ENCODE results near the gene MAML3. TPM values are rescaled to one million over a fixed set of nuclear protein-coding genes. Genes with fewer than 3 reads are reported as not detected.

The MAML3 gene
- total RNA-seq, 1 experiment from 2014 or later: 20.8 TPM

- Histone ChIP-seq H2AFZ (ENCODE audit: low read length) (peak overlapping the region; percentile 32), H3K79me2 (ENCODE audit: low read length) (peaks cover 27% of the 10 kb centered on the region), H3K27me3 (ENCODE audit: low read length) (no peaks in the 10 kb centered on the region), H3K27ac (ENCODE audit: low read length) (peak overlapping the region; percentile 97), H3K36me3 (ENCODE audit: insufficient read depth, low read length) (no peaks in the 10 kb centered on the region), H3K4me2 (ENCODE audit: low read depth, low read length, poor library complexity, severe bottlenecking) (peak overlapping the region; percentile 83), H3K9me3 (ENCODE audit: low read length) (no peaks in the 10 kb centered on the region), H3K4me1 (ENCODE audit: low read length) (peaks cover 67% of the 10 kb centered on the region), H3K4me3 (ENCODE audit: low read length) (peak overlapping the region; percentile 80), H3K9me2 (replicated peaks; ENCODE audit: insufficient read depth, low read length) (no peaks in the 10 kb centered on the region), H3K9ac (ENCODE audit: low read length) (peak overlapping the region; percentile 89), H4K20me1 (ENCODE audit: insufficient read depth, low read depth, low read length) (peaks cover 6% of the 10 kb centered on the region; the same call in 1 of the 2 replicates)
- DNase-seq: peak; percentile 80
These were observed 1.1 kb downstream of the MAML3 start for GRCh38 chr4:140152751-140153418.

- peaks cover 67% of the 10 kb centered on the region for H3K4me1 ChIP-seq (ENCODE audit: low read length)
- peak overlapping the region; percentile 89 for H3K9ac ChIP-seq (ENCODE audit: low read length)
- no peak overlapping the region; the same call in 1 of the 2 replicates for H2AFZ ChIP-seq (ENCODE audit: low read length)
- peaks cover 34% of the 10 kb centered on the region for H3K79me2 ChIP-seq (ENCODE audit: low read length)
- peak overlapping the region; percentile 80 for H3K4me3 ChIP-seq (ENCODE audit: low read length)
- H4K20me1 ChIP-seq (ENCODE audit: insufficient read depth, low read depth, low read length): peaks cover 10% of the 10 kb centered on the region; the same call in 1 of the 2 replicates
- no peaks in the 10 kb centered on the region for H3K36me3 ChIP-seq (ENCODE audit: insufficient read depth, low read length)
- H3K4me2 ChIP-seq (ENCODE audit: low read depth, low read length, poor library complexity, severe bottlenecking): peak overlapping the region; percentile 83
- no peaks in the 10 kb centered on the region for H3K27me3 ChIP-seq (ENCODE audit: low read length)
- no peaks in the 10 kb centered on the region for H3K9me2 ChIP-seq (replicated peaks; ENCODE audit: insufficient read depth, low read length)
- H3K9me3 ChIP-seq (ENCODE audit: low read length): no peaks in the 10 kb centered on the region
- peak overlapping the region; percentile 97 for H3K27ac ChIP-seq (ENCODE audit: low read length)
- DNase-seq: peak; percentile 90
These were observed 1.8 kb downstream of the MAML3 start for GRCh38 chr4:140152013-140152703.

GRCh38 chr4:140151699-140152012, 2.3 kb downstream of the MAML3 start:
- H3K4me1 ChIP-seq (ENCODE audit: low read length): peaks cover 64% of the 10 kb centered on the region
- peak overlapping the region; percentile 80 for H3K4me3 ChIP-seq (ENCODE audit: low read length)
- H3K79me2 ChIP-seq (ENCODE audit: low read length): peaks cover 39% of the 10 kb centered on the region
- H3K27ac ChIP-seq (ENCODE audit: low read length): peak overlapping the region; percentile 97
- DNase-seq: peak; percentile 94
- no peaks in the 10 kb centered on the region for H3K9me2 ChIP-seq (replicated peaks; ENCODE audit: insufficient read depth, low read length)
- peaks cover 10% of the 10 kb centered on the region; the same call in 1 of the 2 replicates for H4K20me1 ChIP-seq (ENCODE audit: insufficient read depth, low read depth, low read length)
- H3K36me3 ChIP-seq (ENCODE audit: insufficient read depth, low read length): no peaks in the 10 kb centered on the region
- H3K9ac ChIP-seq (ENCODE audit: low read length): peak overlapping the region; percentile 89
- peak overlapping the region; percentile 83 for H3K4me2 ChIP-seq (ENCODE audit: low read depth, low read length, poor library complexity, severe bottlenecking)
- H2AFZ ChIP-seq (ENCODE audit: low read length): no peak overlapping the region
- H3K9me3 ChIP-seq (ENCODE audit: low read length): no peaks in the 10 kb centered on the region
- H3K27me3 ChIP-seq (ENCODE audit: low read length): no peaks in the 10 kb centered on the region

- H3K9me2 ChIP-seq (replicated peaks; ENCODE audit: insufficient read depth, low read length): no peaks in the 10 kb centered on the region
- peaks cover 58% of the 10 kb centered on the region for H3K4me1 ChIP-seq (ENCODE audit: low read length)
- peaks cover 45% of the 10 kb centered on the region for H3K79me2 ChIP-seq (ENCODE audit: low read length)
- peak overlapping the region; percentile 89 for H3K9ac ChIP-seq (ENCODE audit: low read length)
- peaks cover 10% of the 10 kb centered on the region; the same call in 1 of the 2 replicates for H4K20me1 ChIP-seq (ENCODE audit: insufficient read depth, low read depth, low read length)
- H3K27me3 ChIP-seq (ENCODE audit: low read length): no peaks in the 10 kb centered on the region
- no peaks in the 10 kb centered on the region for H3K9me3 ChIP-seq (ENCODE audit: low read length)
- H3K36me3 ChIP-seq (ENCODE audit: insufficient read depth, low read length): no peaks in the 10 kb centered on the region
- peak overlapping the region; percentile 83 for H3K4me2 ChIP-seq (ENCODE audit: low read depth, low read length, poor library complexity, severe bottlenecking)
- peak overlapping the region; percentile 80 for H3K4me3 ChIP-seq (ENCODE audit: low read length)
- H2AFZ ChIP-seq (ENCODE audit: low read length): no peak overlapping the region
- peak overlapping the region; percentile 97 for H3K27ac ChIP-seq (ENCODE audit: low read length)
- DNase-seq: peak; percentile 95
These were observed 2.9 kb downstream of the MAML3 start for GRCh38 chr4:140150886-140151698.

GRCh38 chr4:140150636-140150885, 3.4 kb downstream of the MAML3 start:
- no peaks in the 10 kb centered on the region for H3K27me3 ChIP-seq (ENCODE audit: low read length)
- no peaks in the 10 kb centered on the region for H3K36me3 ChIP-seq (ENCODE audit: insufficient read depth, low read length)
- peaks cover 47% of the 10 kb centered on the region for H3K79me2 ChIP-seq (ENCODE audit: low read length)
- peak overlapping the region; percentile 89 for H3K9ac ChIP-seq (ENCODE audit: low read length)
- DNase-seq: no peak
- H3K4me2 ChIP-seq (ENCODE audit: low read depth, low read length, poor library complexity, severe bottlenecking): peak overlapping the region; percentile 83
- H2AFZ ChIP-seq (ENCODE audit: low read length): peak overlapping the region; percentile 44; the same call in 1 of the 2 replicates
- H4K20me1 ChIP-seq (ENCODE audit: insufficient read depth, low read depth, low read length): peaks cover 10% of the 10 kb centered on the region; the same call in 1 of the 2 replicates
- H3K9me2 ChIP-seq (replicated peaks; ENCODE audit: insufficient read depth, low read length): no peaks in the 10 kb centered on the region
- H3K9me3 ChIP-seq (ENCODE audit: low read length): no peaks in the 10 kb centered on the region
- peaks cover 53% of the 10 kb centered on the region for H3K4me1 ChIP-seq (ENCODE audit: low read length)
- H3K27ac ChIP-seq (ENCODE audit: low read length): peak overlapping the region; percentile 97
- peak overlapping the region; percentile 80 for H3K4me3 ChIP-seq (ENCODE audit: low read length)

GRCh38 chr4:140149846-140150635, 3.9 kb downstream of the MAML3 start:
- Histone ChIP-seq H3K79me2 (ENCODE audit: low read length) (peaks cover 51% of the 10 kb centered on the region), H2AFZ (ENCODE audit: low read length) (peak overlapping the region; percentile 44; the same call in 1 of the 2 replicates), H3K4me3 (ENCODE audit: low read length) (peak overlapping the region; percentile 80)

GRCh38 chr4:140144050-140144449, 9.9 kb downstream of the MAML3 start:
- Histone ChIP-seq H3K36me3 (ENCODE audit: insufficient read depth, low read length) (no peaks in the 10 kb centered on the region), H3K27ac (ENCODE audit: low read length) (no peak overlapping the region), H4K20me1 (ENCODE audit: insufficient read depth, low read depth, low read length) (peaks cover 8% of the 10 kb centered on the region; the same call in 1 of the 2 replicates), H3K79me2 (ENCODE audit: low read length) (peaks cover 91% of the 10 kb centered on the region), H3K4me3 (ENCODE audit: low read length) (no peak overlapping the region), H3K9me3 (ENCODE audit: low read length) (no peaks in the 10 kb centered on the region), H2AFZ (ENCODE audit: low read length) (no peak overlapping the region), H3K4me2 (ENCODE audit: low read depth, low read length, poor library complexity, severe bottlenecking) (no peak overlapping the region), H3K27me3 (ENCODE audit: low read length) (no peaks in the 10 kb centered on the region), H3K4me1 (ENCODE audit: low read length) (peaks cover 32% of the 10 kb centered on the region), H3K9ac (ENCODE audit: low read length) (no peak overlapping the region), H3K9me2 (replicated peaks; ENCODE audit: insufficient read depth, low read length) (no peaks in the 10 kb centered on the region)
- no peak for DNase-seq

More at GRCh38 chr4:140149846-140150635, 3.9 kb downstream of the MAML3 start:
- Histone ChIP-seq H3K36me3 (ENCODE audit: insufficient read depth, low read length) (no peaks in the 10 kb centered on the region), H3K27ac (ENCODE audit: low read length) (peak overlapping the region; percentile 97), H3K4me2 (ENCODE audit: low read depth, low read length, poor library complexity, severe bottlenecking) (peak overlapping the region; percentile 83), H3K9ac (ENCODE audit: low read length) (peak overlapping the region; percentile 89), H3K9me3 (ENCODE audit: low read length) (no peaks in the 10 kb centered on the region), H4K20me1 (ENCODE audit: insufficient read depth, low read depth, low read length) (peaks cover 10% of the 10 kb centered on the region; the same call in 1 of the 2 replicates), H3K27me3 (ENCODE audit: low read length) (no peaks in the 10 kb centered on the region), H3K9me2 (replicated peaks; ENCODE audit: insufficient read depth, low read length) (no peaks in the 10 kb centered on the region), H3K4me1 (ENCODE audit: low read length) (peaks cover 51% of the 10 kb centered on the region)
- DNase-seq: peak; percentile 85

Data from Karpas-422 (cell line).